Neural cell (in vitro differentiated cells): ENCODE results near the gene VSTM2B. TPM values are rescaled to one million over a fixed set of nuclear protein-coding genes. Genes with fewer than 3 reads are reported as not detected.

Source experiments
- H2AFZ ChIP-seq: fragments of 200-600, 300-800 bp; sonication (generic), shearing (Covaris generic); 2 replicates; pipeline ENCODE4 v1.6.0; 2014; ENCODE audit warnings: low read depth, mild to moderate bottlenecking, antibody characterized with exemption, low read length, moderate library complexity
- H3F3A ChIP-seq: fragments of 200-600 bp; shearing (Covaris generic); 2 replicates; pipeline ENCODE4 v1.6.1; 2016; ENCODE audit warnings: mild to moderate bottlenecking, moderate library complexity, mixed read lengths, antibody characterized with exemption, low read length; ENCODE audit not compliant: insufficient read depth, poor library complexity, severe bottlenecking
- H3K27ac ChIP-seq: fragments of 200-600, 300-800 bp; sonication (generic), shearing (Covaris generic); 2 replicates; pipeline ENCODE4 v1.5.1; 2014; ENCODE audit warnings: mild to moderate bottlenecking, low read length, moderate library complexity
- H3K27me3 ChIP-seq: fragments of 300-800, 200-600 bp; sonication (generic), shearing (Covaris generic); 2 replicates; pipeline ENCODE4 v1.6.0; 2014; ENCODE audit warnings: mild to moderate bottlenecking, low read depth, low read length, moderate library complexity; ENCODE audit not compliant: insufficient read depth
- H3K36me3 ChIP-seq: fragments of 300-800, 200-600 bp; sonication (generic), shearing (Covaris generic); 2 replicates; pipeline ENCODE4 v1.5.1; 2014; ENCODE audit warnings: mild to moderate bottlenecking, antibody characterized with exemption, low read length, moderate library complexity; ENCODE audit not compliant: insufficient read depth
- H3K4me2 ChIP-seq: fragments of 300-800, 200-600 bp; sonication (generic), shearing (Covaris generic); 2 replicates; pipeline ENCODE4 v1.6.0; 2014; ENCODE audit warnings: mild to moderate bottlenecking, low read length
- H3K4me3 ChIP-seq: fragments of 300-800, 200-600 bp; sonication (generic), shearing (Covaris generic); 2 replicates; pipeline ENCODE4 v1.5.1; 2014; ENCODE audit warnings: mild to moderate bottlenecking, low read length, moderate library complexity
- H3K79me2 ChIP-seq: fragments of 200-600 bp; shearing (Covaris generic); replicated peaks from 2 replicates; pipeline ENCODE4 v1.6.0; 2014; ENCODE audit warnings: mild to moderate bottlenecking, low read length, moderate library complexity; ENCODE audit not compliant: insufficient read depth
- H3K9ac ChIP-seq: fragments of 300-800, 200-600 bp; sonication (generic), shearing (Covaris generic); 2 replicates; pipeline ENCODE4 v1.6.1; 2016; ENCODE audit warnings: mild to moderate bottlenecking, low read length, mixed read lengths
- H3K9me2 ChIP-seq: fragments of 200-600 bp; shearing (Covaris generic); 2 replicates; pipeline ENCODE4 v1.6.1; 2016; ENCODE audit warnings: mild to moderate bottlenecking, low read length, mixed read lengths; ENCODE audit not compliant: insufficient read depth
- H3K9me3 ChIP-seq: fragments of 200-600, 300-800 bp; sonication (generic), shearing (Covaris generic); 2 replicates; pipeline ENCODE4 v1.6.1; 2016; ENCODE audit warnings: mild to moderate bottlenecking, mixed run types, low read length, moderate library complexity, mixed read lengths
- H4K20me1 ChIP-seq: fragments of 200-600 bp; shearing (Covaris generic); 2 replicates; pipeline ENCODE4 v1.6.1; 2016; ENCODE audit warnings: mild to moderate bottlenecking, mixed run types; ENCODE audit not compliant: insufficient read depth
- EP300 ChIP-seq: fragments of 450-650 bp; conservative IDR thresholded peaks from 2 replicates; pipeline ENCODE4 v1.6.1; 2014; ENCODE audit warnings: antibody characterized with exemption, mild to moderate bottlenecking, moderate library complexity; ENCODE audit not compliant: poor library complexity, severe bottlenecking
- MXI1 ChIP-seq: fragments of 450-650 bp; conservative IDR thresholded peaks from 2 replicates; pipeline ENCODE4 v1.6.1; 2014; ENCODE audit warnings: antibody characterized with exemption, mild to moderate bottlenecking; ENCODE audit not compliant: poor library complexity, severe bottlenecking
- POLR2AphosphoS5 ChIP-seq: IDR thresholded peaks from 2 replicates; pipeline ENCODE4 v1.6.1; 2012
- SMC3 ChIP-seq: fragments of 450-650 bp; conservative IDR thresholded peaks from 2 replicates; pipeline ENCODE4 v1.6.1; 2014; ENCODE audit warnings: antibody characterized with exemption, mild to moderate bottlenecking, moderate library complexity; ENCODE audit not compliant: poor library complexity
- TAF1 ChIP-seq: IDR thresholded peaks from 2 replicates; pipeline ENCODE4 v1.6.1; 2012; ENCODE audit warnings: low read depth
- polyA plus RNA-seq: library from polyadenylated mRNA; depleted of rRNA; stranded (reverse); fragments of >200 nt; gene quantifications from 2 replicates; pipeline ENCODE4 v1.2.3, GENCODE V29; 2014
- TF ChIP-seq, protein P1 (sequence below): fragments of 450-650 bp; IDR thresholded peaks from 2 replicates; pipeline ENCODE4 v1.5.1; 2014; ENCODE audit warnings: antibody characterized with exemption, mild to moderate bottlenecking, moderate library complexity; ENCODE audit not compliant: poor library complexity, severe bottlenecking

VSTM2B gene
- polyA plus RNA-seq, 1 donor from 2014 or later, result 24.4 TPM

DNA sequence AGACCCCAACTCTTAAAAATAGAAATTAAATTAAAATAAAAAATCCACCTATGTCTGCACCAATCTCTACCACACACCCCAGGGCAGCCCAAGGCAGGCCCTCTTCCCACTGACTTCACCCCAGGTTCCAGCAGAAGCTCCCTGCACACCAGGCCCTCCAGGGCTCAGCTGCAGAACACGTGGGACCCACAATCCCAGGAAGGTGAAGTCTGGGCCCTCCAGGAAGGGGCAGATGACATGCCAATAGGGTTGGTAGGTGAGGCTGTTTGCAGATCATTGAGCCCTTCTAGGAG is 19.2 kb upstream of the VSTM2B start:
- TF ChIP-seq MXI1, result no peak
- TF ChIP-seq, protein P1, sequence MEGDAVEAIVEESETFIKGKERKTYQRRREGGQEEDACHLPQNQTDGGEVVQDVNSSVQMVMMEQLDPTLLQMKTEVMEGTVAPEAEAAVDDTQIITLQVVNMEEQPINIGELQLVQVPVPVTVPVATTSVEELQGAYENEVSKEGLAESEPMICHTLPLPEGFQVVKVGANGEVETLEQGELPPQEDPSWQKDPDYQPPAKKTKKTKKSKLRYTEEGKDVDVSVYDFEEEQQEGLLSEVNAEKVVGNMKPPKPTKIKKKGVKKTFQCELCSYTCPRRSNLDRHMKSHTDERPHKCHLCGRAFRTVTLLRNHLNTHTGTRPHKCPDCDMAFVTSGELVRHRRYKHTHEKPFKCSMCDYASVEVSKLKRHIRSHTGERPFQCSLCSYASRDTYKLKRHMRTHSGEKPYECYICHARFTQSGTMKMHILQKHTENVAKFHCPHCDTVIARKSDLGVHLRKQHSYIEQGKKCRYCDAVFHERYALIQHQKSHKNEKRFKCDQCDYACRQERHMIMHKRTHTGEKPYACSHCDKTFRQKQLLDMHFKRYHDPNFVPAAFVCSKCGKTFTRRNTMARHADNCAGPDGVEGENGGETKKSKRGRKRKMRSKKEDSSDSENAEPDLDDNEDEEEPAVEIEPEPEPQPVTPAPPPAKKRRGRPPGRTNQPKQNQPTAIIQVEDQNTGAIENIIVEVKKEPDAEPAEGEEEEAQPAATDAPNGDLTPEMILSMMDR, result no peak
- no peak for TF ChIP-seq EP300
- Histone ChIP-seq H3K36me3 (no peaks in the 10 kb centered on the region), H3K4me3 (no peak overlapping the region), H2AFZ (no peak overlapping the region), H3K27ac (no peak overlapping the region), H3K9me3 (no peaks in the 10 kb centered on the region), H3K4me2 (no peak overlapping the region), H3K79me2 (no peaks in the 10 kb centered on the region), H3K27me3 (peaks cover 2% of the 10 kb centered on the region), H4K20me1 (no peaks in the 10 kb centered on the region), H3K9ac (no peak overlapping the region), H3F3A (no peaks in the 10 kb centered on the region), H3K9me2 (no peaks in the 10 kb centered on the region)

DNA sequence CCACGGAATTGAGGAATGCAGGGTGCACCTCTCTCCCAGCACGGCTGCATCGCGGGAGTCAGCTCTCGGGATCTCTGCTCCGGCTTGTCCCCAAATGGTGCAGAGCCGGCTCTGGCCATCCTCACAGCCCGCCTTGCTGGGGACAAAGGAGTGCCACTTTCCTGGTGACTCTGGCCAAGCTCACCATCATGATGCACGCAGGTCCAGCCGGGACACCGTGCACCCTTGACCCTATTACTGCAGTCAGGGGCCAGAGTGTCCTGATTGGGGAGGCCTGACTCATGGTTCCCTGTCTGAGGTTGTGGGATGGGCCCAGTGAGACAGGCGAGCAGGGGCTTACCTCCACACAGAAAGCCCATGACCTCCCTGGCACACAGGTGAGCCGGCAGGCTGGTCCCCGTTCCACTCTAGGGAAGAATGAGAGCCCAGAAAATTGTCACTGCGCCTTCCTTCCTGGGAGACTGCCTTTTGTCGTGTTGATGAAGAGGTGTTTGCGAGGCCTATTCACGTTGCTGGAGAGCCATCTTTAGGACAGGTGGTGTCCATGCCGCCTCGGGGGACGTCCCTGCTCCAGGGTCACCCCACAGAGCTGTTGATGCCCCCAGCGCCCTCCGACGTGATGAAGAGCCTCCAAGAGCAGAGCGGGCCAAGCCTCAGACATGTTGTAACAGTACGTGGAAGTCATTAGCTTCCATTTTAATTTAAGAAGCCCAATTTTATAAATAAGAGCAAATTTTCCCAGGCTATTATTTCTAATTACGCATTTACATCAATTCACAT is 18.5 kb upstream of the VSTM2B start:
- Histone ChIP-seq H3K36me3 (no peaks in the 10 kb centered on the region), H3K4me2 (no peak overlapping the region), H3K9ac (no peak overlapping the region), H3K9me2 (no peaks in the 10 kb centered on the region), H3K9me3 (no peaks in the 10 kb centered on the region), H2AFZ (no peak overlapping the region), H3K79me2 (no peaks in the 10 kb centered on the region), H3K27me3 (peaks cover 9% of the 10 kb centered on the region), H3K27ac (no peak overlapping the region), H4K20me1 (no peaks in the 10 kb centered on the region), H3K4me3 (no peak overlapping the region), H3F3A (no peaks in the 10 kb centered on the region)
- TF ChIP-seq TAF1 (no peak), EP300 (no peak), SMC3 (no peak)
- TF ChIP-seq, protein P1, result no peak

DNA sequence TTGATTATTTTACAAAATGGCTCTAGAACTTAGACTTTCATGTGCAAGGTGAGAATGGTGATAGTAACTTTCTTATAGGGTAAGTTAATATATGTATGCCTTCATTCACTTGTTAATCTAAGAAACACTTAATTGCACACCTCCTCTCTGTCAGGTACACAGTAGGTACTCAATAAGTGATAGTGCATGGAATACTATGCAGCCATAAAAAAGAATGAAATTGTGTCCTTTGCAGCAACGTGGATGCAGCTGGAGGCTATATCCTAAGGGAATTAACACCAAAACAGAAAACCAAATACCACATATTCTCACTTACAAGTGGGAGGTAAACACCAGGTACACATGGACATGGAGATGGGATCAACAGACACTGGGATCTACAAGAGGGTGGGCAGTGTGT is 17.6 kb upstream of the VSTM2B start:
- no peaks in the 10 kb centered on the region for H3F3A ChIP-seq
- no peaks in the 10 kb centered on the region for H3K9me3 ChIP-seq
- no peak overlapping the region for H3K9ac ChIP-seq
- peaks cover 18% of the 10 kb centered on the region for H3K27me3 ChIP-seq
- no peak for TF ChIP-seq SMC3
- no peak for TF ChIP-seq TAF1
- no peak for TF ChIP-seq POLR2AphosphoS5
- H4K20me1 ChIP-seq, result no peaks in the 10 kb centered on the region
- H3K27ac ChIP-seq, result no peak overlapping the region
- no peaks in the 10 kb centered on the region for H3K79me2 ChIP-seq
- no peaks in the 10 kb centered on the region for H3K36me3 ChIP-seq
- no peak overlapping the region for H3K4me3 ChIP-seq
- H3K4me2 ChIP-seq, result no peak overlapping the region
- no peak overlapping the region for H2AFZ ChIP-seq
- no peaks in the 10 kb centered on the region for H3K9me2 ChIP-seq
